H1 (cell line): ENCODE results near the gene PFN4. TPM values are rescaled to one million over a fixed set of nuclear protein-coding genes. Genes with fewer than 3 reads are reported as not detected.

ENCODE experiments used
- CTCF ChIA-PET: fragments of 300-600 bp; sonication (Branson Sonifier 250); formaldehyde crosslinking; loops from one replicate; lab custom pipeline; 2021; ENCODE audit not compliant: partially characterized antibody; lab: Charles Lee
- POLR2A ChIA-PET: fragments of 300-600 bp; sonication (Branson Sonifier 250); formaldehyde crosslinking; loops from one replicate; lab custom pipeline; 2021; ENCODE audit warnings: inconsistent platforms; ENCODE audit not compliant: partially characterized antibody; lab: Charles Lee
- DNase-seq, 2 experiments: peaks; one replicate each; pipeline versions ENCODE4 v3.0.0 to v3.0.0-alpha.2; 2010 to 2022; ENCODE audit warnings: low spot score in 2 of 2, low read depth in 1 of 2, mixed read lengths in 1 of 2
- FAIRE-seq: peaks from 2 replicates; lab custom pipeline; 2011; peaks lifted over from hg19 to GRCh38; lab: Jason Lieb, UNC
- H2AFZ ChIP-seq: 2 replicates; pipeline ENCODE4 v1.8.1; 2012; ENCODE audit warnings: low read length, inconsistent platforms
- H2AK5ac ChIP-seq: 2 replicates; pipeline ENCODE4 v1.6.1; 2013; ENCODE audit warnings: low read depth, low read length
- H2BK120ac ChIP-seq: replicated peaks from 2 replicates; pipeline ENCODE3; 2013; ENCODE audit warnings: low read depth, low read length, inconsistent platforms
- H2BK12ac ChIP-seq: 2 replicates; pipeline ENCODE4 v1.6.1; 2013; ENCODE audit warnings: low read depth, low read length
- H2BK15ac ChIP-seq: 2 replicates; pipeline ENCODE4 v1.6.1; 2013; ENCODE audit warnings: low read length
- H2BK20ac ChIP-seq: 2 replicates; pipeline ENCODE4 v1.6.1; 2013; ENCODE audit warnings: low read length
- H2BK5ac ChIP-seq: 2 replicates; pipeline ENCODE4 v1.6.1; 2013; ENCODE audit warnings: low read depth, low read length
- H3K14ac ChIP-seq: 2 replicates; pipeline ENCODE4 v1.6.1; 2013; ENCODE audit warnings: inconsistent platforms; ENCODE audit not compliant: insufficient read length
- H3K18ac ChIP-seq: 2 replicates; pipeline ENCODE4 v1.6.1; 2013; ENCODE audit warnings: low read length; ENCODE audit errors: extremely low read depth
- H3K23ac ChIP-seq: 2 replicates; pipeline ENCODE4 v1.6.1; 2013; ENCODE audit warnings: inconsistent platforms; ENCODE audit not compliant: insufficient read length
- H3K23me2 ChIP-seq: 2 replicates; pipeline ENCODE4 v1.6.1; 2013; ENCODE audit warnings: low read depth, low read length
- H3K27ac ChIP-seq: 2 replicates; pipeline ENCODE4 v1.6.1; 2011; ENCODE audit warnings: low read depth, low read length, inconsistent platforms
- H3K27me3 ChIP-seq, 4 experiments: replicated peaks in 1 of 4; 1 replicate in 1 of 4; 2 replicates in 3 of 4; pipeline versions ENCODE4 v1.6.1 to v1.8.1; 2011 to 2013; ENCODE audit warnings: low read length in 3 of 4, mild to moderate bottlenecking in 3 of 4, inconsistent platforms in 2 of 4, mixed read lengths in 2 of 4, moderate library complexity in 1 of 4; ENCODE audit not compliant: control insufficient read depth in 3 of 4, insufficient read depth in 3 of 4; ENCODE audit errors: extremely low read depth in 1 of 4
- H3K36me3 ChIP-seq, 4 experiments: 2 replicates each; pipeline versions ENCODE4 v1.6.1 to v1.8.1; 2011 to 2013; ENCODE audit warnings: mild to moderate bottlenecking in 4 of 4, low read length in 3 of 4, moderate library complexity in 2 of 4, control low read depth in 1 of 4, inconsistent platforms in 1 of 4; ENCODE audit not compliant: insufficient read depth in 4 of 4, control insufficient read depth in 2 of 4
- H3K4ac ChIP-seq: replicated peaks from 2 replicates; pipeline ENCODE3; 2013; ENCODE audit warnings: low read length, low read depth, mixed read lengths, inconsistent platforms; ENCODE audit not compliant: insufficient read length
- H3K4me1 ChIP-seq, 4 experiments: replicated peaks in 1 of 4; 1 replicate in 1 of 4; 2 replicates in 3 of 4; pipeline versions ENCODE4 v1.6.1 to v1.8.1; 2011 to 2013; ENCODE audit warnings: low read length in 3 of 4, inconsistent platforms in 2 of 4, mixed read lengths in 1 of 4; ENCODE audit not compliant: insufficient read depth in 4 of 4, control insufficient read depth in 3 of 4
- H3K4me2 ChIP-seq, 2 experiments: 2 replicates each; pipeline versions ENCODE4 v1.6.1 to v1.8.1; 2011 to 2013; ENCODE audit warnings: low read depth in 2 of 2, low read length in 2 of 2, control low read depth in 1 of 2, inconsistent platforms in 1 of 2, mild to moderate bottlenecking in 1 of 2; ENCODE audit not compliant: insufficient read depth in 1 of 2
- H3K4me3 ChIP-seq, 4 experiments: fragments of 200-600, 300-600 bp in 1 of 4; sonication (generic), shearing (Covaris generic), sonication (Bioruptor Twin) in 1 of 4; 2 replicates each; pipeline versions ENCODE4 v1.5.1 to v1.8.1; 2011 to 2016; ENCODE audit warnings: low read length in 4 of 4, low read depth in 3 of 4, control low read depth in 2 of 4, inconsistent platforms in 2 of 4, mild to moderate bottlenecking in 2 of 4, mixed read lengths in 1 of 4, moderate library complexity in 1 of 4; ENCODE audit not compliant: insufficient read depth in 2 of 4; ENCODE audit errors: extremely low read depth in 1 of 4
- H3K56ac ChIP-seq: replicated peaks from 2 replicates; pipeline ENCODE3; 2013; ENCODE audit warnings: low read depth, mild to moderate bottlenecking, mixed read lengths, low read length, inconsistent platforms; ENCODE audit not compliant: insufficient read length
- H3K79me1 ChIP-seq: 2 replicates; pipeline ENCODE4 v1.6.1; 2013; ENCODE audit warnings: low read depth, low read length, control low read depth
- H3K79me2 ChIP-seq, 2 experiments: 2 replicates each; pipeline versions ENCODE4 v1.6.1 to v1.8.1; 2012 to 2013; ENCODE audit warnings: low read length in 2 of 2, mild to moderate bottlenecking in 2 of 2, inconsistent platforms in 1 of 2; ENCODE audit not compliant: insufficient read depth in 2 of 2, control insufficient read depth in 1 of 2
- H3K9ac ChIP-seq, 4 experiments: replicated peaks in 1 of 4; 1 replicate in 1 of 4; 2 replicates in 3 of 4; pipeline versions ENCODE4 v1.6.1 to v1.8.1; 2011 to 2013; ENCODE audit warnings: low read depth in 3 of 4, low read length in 3 of 4, control low read depth in 2 of 4, mild to moderate bottlenecking in 2 of 4, moderate library complexity in 2 of 4, inconsistent platforms in 1 of 4; ENCODE audit errors: extremely low read depth in 1 of 4
- H3K9me3 ChIP-seq, 2 experiments: 2 replicates each; pipeline versions ENCODE4 v1.6.1 to v1.8.1; 2012 to 2013; ENCODE audit warnings: mild to moderate bottlenecking in 2 of 2, moderate library complexity in 2 of 2, control low read depth in 1 of 2, inconsistent platforms in 1 of 2, low read depth in 1 of 2, low read length in 1 of 2, mixed read lengths in 1 of 2; ENCODE audit not compliant: insufficient read depth in 2 of 2
- H4K20me1 ChIP-seq, 2 experiments: replicated peaks in 1 of 2; 2 replicates each; pipeline versions ENCODE3 to v1.8.1; 2011 to 2013; ENCODE audit warnings: inconsistent platforms in 2 of 2, low read length in 2 of 2, mild to moderate bottlenecking in 1 of 2; ENCODE audit not compliant: insufficient read depth in 2 of 2, control insufficient read depth in 1 of 2
- H4K5ac ChIP-seq: 2 replicates; pipeline ENCODE4 v1.6.1; 2013; ENCODE audit warnings: low read length, low read depth, mixed read lengths, inconsistent platforms; ENCODE audit not compliant: insufficient read length
- H4K8ac ChIP-seq: 2 replicates; pipeline ENCODE4 v1.8.0; 2013; ENCODE audit warnings: mild to moderate bottlenecking, moderate library complexity, low read length, inconsistent platforms; ENCODE audit not compliant: insufficient read depth; ENCODE audit errors: extremely low read depth
- H4K91ac ChIP-seq: replicated peaks from 2 replicates; pipeline ENCODE3; 2013; ENCODE audit warnings: low read length, mixed read lengths, inconsistent platforms; ENCODE audit not compliant: insufficient read length
- JUN ChIP-seq: IDR thresholded peaks from 2 replicates; pipeline ENCODE4 v1.6.1; 2011; ENCODE audit warnings: low read depth, mild to moderate bottlenecking, improper control_type of control experiment, low read length
- SAP30 ChIP-seq: fragments of 300-600 bp; sonication (generic); IDR thresholded peaks from 2 replicates; pipeline ENCODE4 v1.7.1; 2012; ENCODE audit warnings: low read length, moderate library complexity, mild to moderate bottlenecking, inconsistent platforms; ENCODE audit not compliant: insufficient read depth, insufficient replicate concordance
- WGBS, 2 experiments: shearing (Covaris generic) in 1 of 2; methylation state at CpG; one replicate each; pipeline versions ENCODE4 v1.1.6 to v1.1.7; 2013 to 2015; ENCODE audit warnings: low lambda C conversion rate in 2 of 2, mixed read lengths in 2 of 2, inconsistent platforms in 1 of 2, low coverage in 1 of 2, missing lambda C conversion rate in 1 of 2; ENCODE audit not compliant: insufficient replicate concordance in 2 of 2, insufficient coverage in 1 of 2, insufficient read length in 1 of 2; ENCODE audit errors: extremely low coverage in 1 of 2, missing lambda C conversion rate in 1 of 2; 5-methylcytosine and 5-hydroxymethylcytosine counted together
- polyA plus RNA-seq, 7 experiments: library from polyadenylated mRNA; depleted of rRNA in 3 of 7; stranded (reverse) in 5 of 7; unstranded in 2 of 7; fragments of >200 nt in 5 of 7; fragments of 200-250 nt in 2 of 7; gene quantifications; 1 replicate in 5 of 7; 2 replicates in 1 of 7; 4 replicates in 1 of 7; pipeline versions ENCODE4 v1.2.1 to v1.2.3, GENCODE V29; 2011 to 2013; ENCODE audit warnings: missing spikeins in 2 of 7, mixed read lengths in 2 of 7
- total RNA-seq: library from RNA; stranded (reverse); fragmentation: NEBNext Ultra II Directional; extraction: Animal tissue kit (Norgen Biotek cat#: 25700); gene quantifications from 2 replicates; pipeline ENCODE4 v1.2.1, GENCODE V29; 2021
- TF ChIP-seq, protein P1 (sequence below): IDR thresholded peaks from 2 replicates; pipeline ENCODE4 v1.6.1; 2012; ENCODE audit warnings: low read length, inconsistent platforms
- TF ChIP-seq, protein P2 (sequence below), 3 experiments: IDR thresholded peaks; 1 replicate in 2 of 3; 2 replicates in 1 of 3; pipeline versions ENCODE4 v1.5.1 to v1.6.1; 2011; ENCODE audit warnings: low read length in 3 of 3, mild to moderate bottlenecking in 3 of 3, inconsistent platforms in 2 of 3, low read depth in 1 of 3, moderate library complexity in 1 of 3; ENCODE audit not compliant: insufficient read depth in 1 of 3; ENCODE audit errors: control extremely low read depth in 1 of 3

The PFN4 gene
- total and polyA plus RNA-seq, 2 of the 8 experiments (the other 6 are each of a cell fraction or from before 2014, with no cell fraction given) = not detected

DNA sequence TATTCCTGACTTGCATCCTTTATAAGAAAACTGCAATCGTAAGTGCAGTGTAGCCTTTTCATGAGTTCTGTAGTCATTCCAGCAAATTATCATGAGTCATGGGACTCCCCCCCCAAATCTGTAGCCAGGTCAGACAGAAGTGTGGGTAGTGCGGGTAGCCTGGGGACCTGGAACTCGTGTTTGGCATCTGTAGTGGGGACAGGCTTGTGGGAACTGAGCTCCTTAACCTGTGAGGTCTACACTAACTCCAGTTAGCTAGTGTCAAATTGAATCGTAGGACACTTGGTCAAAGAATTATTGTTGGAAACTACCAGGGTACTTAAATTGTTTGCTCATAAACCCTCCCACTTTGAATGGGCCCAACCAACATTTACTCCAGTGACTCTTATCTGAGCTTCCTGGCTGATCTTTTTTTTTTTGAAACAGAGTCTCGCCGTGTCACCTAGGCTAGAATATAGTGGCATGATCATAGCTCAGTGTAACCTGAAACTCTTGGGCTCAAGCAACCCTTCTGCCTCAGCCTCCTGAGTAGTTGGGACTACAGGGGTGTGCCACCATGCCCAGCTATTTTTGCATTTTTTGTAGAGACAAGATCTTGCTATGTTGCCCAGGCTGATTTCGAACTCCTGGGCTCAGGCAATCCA, 12.4 kb downstream of the PFN4 start:
- DNase-seq (no peak), FAIRE-seq (no peak)
- ChIA-PET POLR2A (interaction anchor here (0.7 to 1.5 kb wide), 4 partner anchors 9 to 485 kb away, joined by 3 to 7 read pairs (median 4); no protein-coding TSS in a partner anchor), CTCF (interaction anchor here (0.5 to 1.5 kb wide), 6 partner anchors 11 to 217 kb away, joined by 3 to 6 read pairs (median 4); partner anchors contain the start of genes PFN4 and TP53I3)
- H3K36me3 ChIP-seq = peaks cover 0 to 4% (median 0%) of the 10 kb centered on the region in 4 experiments; a peak in 1 of 8 replicates
- no peak overlapping the region for H3K4me2 ChIP-seq
- H3K14ac ChIP-seq = no peak overlapping the region
- H4K5ac ChIP-seq = no peak overlapping the region
- H3K4me1 ChIP-seq = no peaks in the 10 kb centered on the region
- no peak overlapping the region for H2BK120ac ChIP-seq
- no peaks in the 10 kb centered on the region for H3K79me1 ChIP-seq
- H3K9ac ChIP-seq = no peak overlapping the region
- H4K91ac ChIP-seq = no peak overlapping the region
- H3K79me2 ChIP-seq = no peaks in the 10 kb centered on the region
- no peak overlapping the region for H2AFZ ChIP-seq
- H4K8ac ChIP-seq = peak overlapping the region; percentile 68; the same call in 1 of the 2 replicates
- no peak overlapping the region for H3K56ac ChIP-seq
- H2BK15ac ChIP-seq = no peak overlapping the region
- no peak overlapping the region for H3K23ac ChIP-seq
- no peak overlapping the region for H3K4ac ChIP-seq
- no peak overlapping the region for H3K18ac ChIP-seq
- peaks cover 2 to 10% of the 10 kb centered on the region in 2 experiments; a peak in 3 of 4 replicates for H3K9me3 ChIP-seq
- H3K4me3 ChIP-seq = no peak overlapping the region
- H2BK20ac ChIP-seq = no peak overlapping the region
- H2BK5ac ChIP-seq = no peak overlapping the region
- no peaks in the 10 kb centered on the region for H4K20me1 ChIP-seq
- no peaks in the 10 kb centered on the region for H3K23me2 ChIP-seq
- TF ChIP-seq, protein P1, sequence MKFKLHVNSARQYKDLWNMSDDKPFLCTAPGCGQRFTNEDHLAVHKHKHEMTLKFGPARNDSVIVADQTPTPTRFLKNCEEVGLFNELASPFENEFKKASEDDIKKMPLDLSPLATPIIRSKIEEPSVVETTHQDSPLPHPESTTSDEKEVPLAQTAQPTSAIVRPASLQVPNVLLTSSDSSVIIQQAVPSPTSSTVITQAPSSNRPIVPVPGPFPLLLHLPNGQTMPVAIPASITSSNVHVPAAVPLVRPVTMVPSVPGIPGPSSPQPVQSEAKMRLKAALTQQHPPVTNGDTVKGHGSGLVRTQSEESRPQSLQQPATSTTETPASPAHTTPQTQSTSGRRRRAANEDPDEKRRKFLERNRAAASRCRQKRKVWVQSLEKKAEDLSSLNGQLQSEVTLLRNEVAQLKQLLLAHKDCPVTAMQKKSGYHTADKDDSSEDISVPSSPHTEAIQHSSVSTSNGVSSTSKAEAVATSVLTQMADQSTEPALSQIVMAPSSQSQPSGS = no peak
- TF ChIP-seq SAP30 (no peak), JUN (no peak)
- TF ChIP-seq, protein P2, sequence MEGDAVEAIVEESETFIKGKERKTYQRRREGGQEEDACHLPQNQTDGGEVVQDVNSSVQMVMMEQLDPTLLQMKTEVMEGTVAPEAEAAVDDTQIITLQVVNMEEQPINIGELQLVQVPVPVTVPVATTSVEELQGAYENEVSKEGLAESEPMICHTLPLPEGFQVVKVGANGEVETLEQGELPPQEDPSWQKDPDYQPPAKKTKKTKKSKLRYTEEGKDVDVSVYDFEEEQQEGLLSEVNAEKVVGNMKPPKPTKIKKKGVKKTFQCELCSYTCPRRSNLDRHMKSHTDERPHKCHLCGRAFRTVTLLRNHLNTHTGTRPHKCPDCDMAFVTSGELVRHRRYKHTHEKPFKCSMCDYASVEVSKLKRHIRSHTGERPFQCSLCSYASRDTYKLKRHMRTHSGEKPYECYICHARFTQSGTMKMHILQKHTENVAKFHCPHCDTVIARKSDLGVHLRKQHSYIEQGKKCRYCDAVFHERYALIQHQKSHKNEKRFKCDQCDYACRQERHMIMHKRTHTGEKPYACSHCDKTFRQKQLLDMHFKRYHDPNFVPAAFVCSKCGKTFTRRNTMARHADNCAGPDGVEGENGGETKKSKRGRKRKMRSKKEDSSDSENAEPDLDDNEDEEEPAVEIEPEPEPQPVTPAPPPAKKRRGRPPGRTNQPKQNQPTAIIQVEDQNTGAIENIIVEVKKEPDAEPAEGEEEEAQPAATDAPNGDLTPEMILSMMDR (IDR thresholded peaks at IDR 0.05; ENCODE audit: control extremely low read depth in 1 of 3, insufficient read depth in 1 of 3, low read depth in 1 of 3, low read length in 3 of 3) = no peak
- TF ChIP-seq, all 59 proteins: peak for 0
- no peak overlapping the region for H2BK12ac ChIP-seq
- H3K27me3 ChIP-seq = no peaks in the 10 kb centered on the region
- 89% methylated on average over 7 of the region's 7 CpGs; no CpG with 5 or more reads in 1 of the 2 experiments for WGBS, 2 experiments
- no peak overlapping the region for H3K27ac ChIP-seq
- H2AK5ac ChIP-seq = no peak overlapping the region
